Central memory CD8-positive, alpha-beta T cell (primary cell): ENCODE data around the gene VENTX.

Experiments
- ATAC-seq: fragments of 150-1000 bp; cut with Tn5 transposase; replicated peaks from 2 replicates; pipeline ENCODE4 v1.10.0; 2022; ENCODE audit warnings: mild to moderate bottlenecking, moderate FRiP score, moderate number of reproducible peaks; ENCODE audit not compliant: poor library complexity, severe bottlenecking; ENCODE audit errors: extremely low read depth
- DNase-seq, 2 donors: peaks; one replicate each; pipeline ENCODE4 v3.0.0; 2021; ENCODE audit warnings: low spot score in 2 of 2
- H3K27ac Mint-ChIP-seq: one replicate; pipeline ENCODE4 v1.8.0; 2022; ENCODE audit warnings: low read depth, mild to moderate bottlenecking, moderate library complexity, mixed read lengths
- H3K27me3 Mint-ChIP-seq: one replicate; pipeline ENCODE4 v1.8.0; 2022; ENCODE audit warnings: mixed read lengths
- H3K36me3 Mint-ChIP-seq: one replicate; pipeline ENCODE4 v1.8.0; 2022; ENCODE audit warnings: mild to moderate bottlenecking, moderate library complexity, mixed read lengths; ENCODE audit not compliant: insufficient read depth
- H3K4me1 Mint-ChIP-seq: one replicate; pipeline ENCODE4 v1.8.0; 2022; ENCODE audit warnings: mixed read lengths
- H3K4me3 Mint-ChIP-seq: one replicate; pipeline ENCODE4 v1.8.0; 2022; ENCODE audit warnings: mild to moderate bottlenecking, moderate library complexity, mixed read lengths
- H3K9me3 Mint-ChIP-seq: one replicate; pipeline ENCODE4 v1.8.0; 2022; ENCODE audit warnings: mixed read lengths

Gene VENTX

GRCh38 chr10:133238466-133238804, 780 bp downstream of the VENTX start:
- Mint-ChIP-seq H3K27me3 (peaks cover 62% of the 10 kb centered on the region), H3K4me3 (no peak overlapping the region)

DNA sequence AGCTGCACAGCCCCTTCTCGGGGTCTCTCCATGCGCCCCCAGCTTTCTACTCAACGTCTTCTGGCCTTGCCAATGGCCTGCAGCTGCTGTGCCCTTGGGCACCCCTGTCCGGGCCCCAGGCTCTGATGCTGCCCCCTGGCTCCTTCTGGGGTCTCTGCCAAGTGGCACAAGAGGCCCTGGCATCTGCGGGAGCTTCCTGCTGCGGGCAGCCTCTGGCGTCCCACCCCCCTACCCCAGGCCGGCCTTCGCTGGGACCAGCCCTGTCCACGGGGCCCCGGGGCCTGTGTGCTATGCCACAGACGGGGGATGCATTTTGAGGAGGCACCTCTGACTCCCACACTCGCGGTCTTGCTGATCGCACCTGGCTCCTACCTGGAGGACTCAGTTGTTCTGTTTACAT, 2.3 kb downstream of the VENTX start:
- no peak overlapping the region for H3K4me3 Mint-ChIP-seq
- DNase-seq (no peak), ATAC-seq (no peak)
- H3K27ac Mint-ChIP-seq = no peak overlapping the region
- H3K27me3 Mint-ChIP-seq = peaks cover 62% of the 10 kb centered on the region
- H3K9me3 Mint-ChIP-seq = no peaks in the 10 kb centered on the region
- peaks cover 19% of the 10 kb centered on the region for H3K4me1 Mint-ChIP-seq
- H3K36me3 Mint-ChIP-seq = no peaks in the 10 kb centered on the region

More at GRCh38 chr10:133238466-133238804, 780 bp downstream of the VENTX start:
- no peaks in the 10 kb centered on the region for H3K9me3 Mint-ChIP-seq
- no peak for DNase-seq
- H3K4me1 Mint-ChIP-seq = peaks cover 19% of the 10 kb centered on the region
- no peak for ATAC-seq
- no peaks in the 10 kb centered on the region for H3K36me3 Mint-ChIP-seq
- H3K27ac Mint-ChIP-seq = no peak overlapping the region

- Mint-ChIP-seq H3K36me3 (no peaks in the 10 kb centered on the region), H3K27me3 (peaks cover 62% of the 10 kb centered on the region), H3K27ac (no peak overlapping the region), H3K4me3 (peak overlapping the region; percentile 71), H3K9me3 (no peaks in the 10 kb centered on the region), H3K4me1 (peaks cover 19% of the 10 kb centered on the region)
- DNase-seq = no peak
- ATAC-seq = peak; percentile 24
Observed at GRCh38 chr10:133241501-133242205, 4.0 kb downstream of the VENTX start.

DNA sequence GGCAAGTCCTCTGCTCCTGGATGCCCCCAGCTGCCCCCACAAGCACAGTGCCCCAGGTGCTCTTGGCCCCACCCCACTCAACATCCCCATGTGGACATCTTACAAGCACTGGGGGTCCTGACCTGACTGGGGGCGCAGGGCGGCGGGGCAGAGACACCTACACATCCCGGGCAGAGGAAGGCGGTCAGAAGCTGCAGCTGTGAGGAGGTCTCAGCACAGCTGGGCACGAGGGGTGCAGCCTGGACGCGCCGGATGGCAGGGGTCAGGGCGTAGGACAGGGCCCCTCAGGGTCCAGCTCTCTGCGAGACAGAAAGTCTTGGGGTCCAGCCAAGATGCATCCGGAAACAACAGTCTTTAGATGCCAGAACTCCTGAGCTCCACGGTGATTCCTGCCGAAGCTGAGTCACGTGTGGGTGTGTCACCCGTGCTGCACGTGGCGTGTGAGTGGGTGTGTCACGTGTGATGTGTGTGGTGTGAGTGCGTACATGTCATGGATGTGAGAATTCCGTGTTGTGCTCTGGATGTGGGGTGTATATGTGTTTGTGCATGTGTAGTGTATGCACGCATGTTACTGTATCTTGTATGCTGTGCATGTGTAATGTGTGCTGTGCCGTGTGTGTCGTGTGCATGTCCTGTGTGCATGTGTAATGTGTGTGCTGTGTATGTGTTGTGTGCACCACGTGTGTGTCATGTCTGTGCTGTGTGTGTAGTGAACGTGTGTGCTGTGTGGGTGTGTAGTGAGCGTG, 5.1 kb downstream of the VENTX start:
- Mint-ChIP-seq H3K36me3 (no peaks in the 10 kb centered on the region), H3K27me3 (peaks cover 62% of the 10 kb centered on the region), H3K27ac (peak overlapping the region; percentile 79), H3K9me3 (no peaks in the 10 kb centered on the region), H3K4me3 (peak overlapping the region; percentile 71), H3K4me1 (peaks cover 24% of the 10 kb centered on the region)
- DNase-seq = no peak
- no peak for ATAC-seq

GRCh38 chr10:133243593-133243992, 5.9 kb downstream of the VENTX start:
- Mint-ChIP-seq H3K9me3 (no peaks in the 10 kb centered on the region), H3K27ac (no peak overlapping the region)

DNA sequence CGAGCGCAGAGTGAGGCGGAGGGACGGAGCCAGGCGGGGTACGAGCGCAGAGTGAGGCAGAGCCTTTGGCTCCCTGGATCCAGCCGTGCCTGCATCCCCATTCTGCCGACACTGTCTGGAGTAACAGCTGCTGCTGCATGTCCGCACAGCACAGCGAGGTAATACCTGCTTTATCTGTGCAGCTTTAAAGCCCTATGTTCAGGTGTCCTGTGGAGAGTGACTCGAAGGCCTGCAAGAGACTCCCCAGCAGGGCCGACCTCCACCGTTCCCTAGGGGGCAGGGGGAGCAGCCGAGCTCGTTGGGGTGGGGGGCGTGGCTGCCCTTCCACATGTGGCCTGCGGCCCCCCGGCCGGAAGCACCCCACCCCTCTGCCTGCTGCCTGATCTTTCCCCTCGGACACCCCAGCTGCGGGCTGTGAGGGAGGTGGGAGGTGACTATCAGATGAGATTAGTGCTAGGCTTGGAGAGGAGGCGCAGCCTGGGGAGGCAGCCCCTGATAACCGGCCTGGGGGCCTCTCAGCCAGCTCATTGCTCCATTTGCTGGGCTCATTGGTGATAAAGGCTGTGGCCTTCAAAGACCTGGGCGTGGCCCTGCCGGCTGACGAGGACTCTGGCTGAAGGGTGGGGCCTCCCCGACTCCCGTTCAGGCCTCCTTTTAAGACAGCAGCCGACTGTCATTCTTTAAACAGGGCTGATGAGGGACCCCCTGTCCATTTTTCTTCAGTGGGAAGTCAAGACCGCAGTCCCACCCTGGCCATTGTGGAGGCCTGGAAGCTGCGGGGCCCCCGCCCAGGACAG, 8.0 kb downstream of the VENTX start:
- Mint-ChIP-seq H3K4me1 (peaks cover 22% of the 10 kb centered on the region), H3K9me3 (no peaks in the 10 kb centered on the region), H3K27ac (no peak overlapping the region), H3K27me3 (peaks cover 37% of the 10 kb centered on the region), H3K4me3 (no peak overlapping the region), H3K36me3 (no peaks in the 10 kb centered on the region)
- ATAC-seq (no peak), DNase-seq (no peak)

More at GRCh38 chr10:133243593-133243992, 5.9 kb downstream of the VENTX start:
- H3K4me1 Mint-ChIP-seq = peaks cover 24% of the 10 kb centered on the region
- ATAC-seq = no peak
- DNase-seq = no peak
- no peak overlapping the region for H3K4me3 Mint-ChIP-seq
- no peaks in the 10 kb centered on the region for H3K36me3 Mint-ChIP-seq
- H3K27me3 Mint-ChIP-seq = peaks cover 58% of the 10 kb centered on the region

DNA sequence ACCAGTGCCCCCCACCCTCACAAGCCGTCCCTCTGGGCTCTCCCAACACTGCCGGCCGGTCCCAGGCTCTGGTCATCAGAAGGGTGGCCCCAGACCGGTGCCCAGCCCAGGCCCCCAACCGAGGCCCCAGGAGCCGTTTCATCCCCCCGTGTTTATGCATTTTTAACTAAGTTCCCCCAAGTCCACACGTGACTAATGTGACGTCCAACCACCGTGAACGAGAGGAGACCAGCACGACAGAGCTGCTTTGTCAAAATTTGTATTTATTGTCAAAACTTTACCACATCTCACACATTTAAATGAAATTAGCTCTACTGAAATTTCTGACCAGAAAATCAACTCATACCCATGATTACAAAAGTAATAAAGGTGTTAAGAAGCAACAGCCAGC, 8.6 kb downstream of the VENTX start:
- H3K9me3 Mint-ChIP-seq = no peaks in the 10 kb centered on the region
- DNase-seq = no peak
- peaks cover 16% of the 10 kb centered on the region for H3K4me1 Mint-ChIP-seq
- peaks cover 31% of the 10 kb centered on the region for H3K27me3 Mint-ChIP-seq
- ATAC-seq = no peak
- H3K4me3 Mint-ChIP-seq = no peak overlapping the region
- no peak overlapping the region for H3K27ac Mint-ChIP-seq
- H3K36me3 Mint-ChIP-seq = no peaks in the 10 kb centered on the region

GRCh38 chr10:133247681-133248333, 10.2 kb downstream of the VENTX start:
- ATAC-seq = no peak
- peaks cover 5% of the 10 kb centered on the region for H3K4me1 Mint-ChIP-seq
- no peak overlapping the region for H3K27ac Mint-ChIP-seq
- H3K27me3 Mint-ChIP-seq = peaks cover 16% of the 10 kb centered on the region
- no peaks in the 10 kb centered on the region for H3K9me3 Mint-ChIP-seq
- DNase-seq = no peak
- no peak overlapping the region for H3K4me3 Mint-ChIP-seq
- no peaks in the 10 kb centered on the region for H3K36me3 Mint-ChIP-seq

GRCh38 chr10:133248334-133248715, 10.7 kb downstream of the VENTX start:
- no peak overlapping the region for H3K27ac Mint-ChIP-seq

GRCh38 chr10:133249094-133249780, 11.6 kb downstream of the VENTX start:
- Mint-ChIP-seq H3K27ac (no peak overlapping the region), H3K4me1 (peaks cover 5% of the 10 kb centered on the region), H3K36me3 (no peaks in the 10 kb centered on the region), H3K9me3 (no peaks in the 10 kb centered on the region), H3K27me3 (peaks cover 1% of the 10 kb centered on the region), H3K4me3 (no peak overlapping the region)
- DNase-seq (no peak), ATAC-seq (no peak)

More at GRCh38 chr10:133248334-133248715, 10.7 kb downstream of the VENTX start:
- no peak overlapping the region for H3K4me3 Mint-ChIP-seq
- no peaks in the 10 kb centered on the region for H3K36me3 Mint-ChIP-seq
- no peaks in the 10 kb centered on the region for H3K9me3 Mint-ChIP-seq
- ATAC-seq (no peak), DNase-seq (no peak)
- H3K4me1 Mint-ChIP-seq = peaks cover 5% of the 10 kb centered on the region
- peaks cover 10% of the 10 kb centered on the region for H3K27me3 Mint-ChIP-seq

- no peak overlapping the region for H3K4me3 Mint-ChIP-seq
- H3K27me3 Mint-ChIP-seq = no peaks in the 10 kb centered on the region
- no peak for ATAC-seq
- H3K36me3 Mint-ChIP-seq = no peaks in the 10 kb centered on the region
- no peaks in the 10 kb centered on the region for H3K9me3 Mint-ChIP-seq
- DNase-seq = no peak
- H3K27ac Mint-ChIP-seq = peak overlapping the region; percentile 9
- peaks cover 5% of the 10 kb centered on the region for H3K4me1 Mint-ChIP-seq
Observed at GRCh38 chr10:133249975-133250754, 12.5 kb downstream of the VENTX start.
